Measurements from ENCODE around the gene BNC2.

Gene BNC2

DNA sequence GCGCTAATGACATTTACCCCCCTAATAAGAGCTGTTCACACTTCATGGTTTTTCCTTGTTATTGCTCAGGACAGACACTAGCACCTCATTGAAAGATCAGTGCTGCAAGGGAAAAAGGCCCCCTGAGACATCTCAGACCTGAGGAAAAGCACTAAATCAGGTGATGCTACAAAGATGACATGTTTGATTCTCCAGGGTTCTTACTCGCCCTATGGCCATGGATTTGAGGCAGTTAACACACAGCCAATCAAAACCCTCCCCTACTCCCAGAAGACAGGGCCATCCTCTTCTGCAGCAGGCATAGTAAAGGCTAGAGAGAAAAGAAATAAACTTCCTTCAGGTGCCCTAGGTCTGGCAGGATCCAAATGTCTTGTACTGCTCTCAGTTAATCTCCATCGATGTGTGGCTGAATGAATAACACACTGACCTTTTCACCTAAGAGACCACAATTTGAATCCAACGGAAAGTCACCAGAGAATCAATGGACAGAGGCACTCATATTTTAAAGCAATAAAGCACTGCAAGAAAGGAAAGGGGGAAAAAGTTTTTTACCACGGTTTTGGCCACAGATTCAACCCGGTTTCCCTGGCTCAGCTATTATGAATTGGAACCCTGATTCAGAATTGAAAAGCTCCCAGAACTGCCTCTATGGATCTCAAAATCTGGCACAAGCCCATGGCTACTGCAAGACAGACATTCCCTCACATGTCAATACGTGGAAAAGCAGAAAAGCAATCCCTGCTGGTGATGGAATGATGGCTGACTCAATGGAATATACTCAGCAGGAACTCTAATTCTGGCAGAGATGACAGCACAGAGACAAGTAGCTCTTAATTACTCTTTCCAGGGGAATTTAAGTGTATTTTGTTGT, 329.5 kb downstream of the BNC2 start:
- H3K4me3 ChIP-seq (ENCODE audit: low read depth, low read length), result no peak overlapping the region
- H3K36me3 ChIP-seq (ENCODE audit: control insufficient read depth in 2 of 2, insufficient read depth in 1 of 2, low read length in 2 of 2), result no peaks in the 10 kb centered on the region
- CTCF ChIA-PET, result interaction anchor here (0.6 kb wide), 1 partner anchor 825 kb away, joined by 3 read pairs; no protein-coding TSS in a partner anchor
- H3K27ac ChIP-seq (ENCODE audit: extremely low read depth, low read depth, low read length), result no peak overlapping the region
- no peaks in the 10 kb centered on the region for H3K9me3 ChIP-seq (ENCODE audit: control insufficient read depth, insufficient read depth, low read depth, low read length)
- peaks cover 6% of the 10 kb centered on the region; the same call in 1 of the 2 replicates for H3K4me1 ChIP-seq (ENCODE audit: control insufficient read depth, insufficient read depth, low read length)
- 0 out of 2 replicates have a peak, but pooled peaks have one; percentile 10 for TF ChIP-seq ZIC2 (tag by site-specific recombination; IDR thresholded peaks at IDR 0.05)
- TF ChIP-seq, protein P1, sequence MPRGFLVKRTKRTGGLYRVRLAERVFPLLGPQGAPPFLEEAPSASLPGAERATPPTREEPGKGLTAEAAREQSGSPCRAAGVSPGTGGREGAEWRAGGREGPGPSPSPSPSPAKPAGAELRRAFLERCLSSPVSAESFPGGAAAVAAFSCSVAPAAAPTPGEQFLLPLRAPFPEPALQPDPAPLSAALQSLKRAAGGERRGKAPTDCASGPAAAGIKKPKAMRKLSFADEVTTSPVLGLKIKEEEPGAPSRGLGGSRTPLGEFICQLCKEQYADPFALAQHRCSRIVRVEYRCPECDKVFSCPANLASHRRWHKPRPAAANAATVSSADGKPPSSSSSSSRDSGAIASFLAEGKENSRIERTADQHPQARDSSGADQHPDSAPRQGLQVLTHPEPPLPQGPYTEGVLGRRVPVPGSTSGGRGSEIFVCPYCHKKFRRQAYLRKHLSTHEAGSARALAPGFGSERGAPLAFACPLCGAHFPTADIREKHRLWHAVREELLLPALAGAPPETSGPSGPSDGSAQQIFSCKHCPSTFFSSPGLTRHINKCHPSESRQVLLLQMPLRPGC (tag by site-specific recombination; IDR thresholded peaks at IDR 0.05), result no peak
- TF ChIP-seq, protein P2, sequence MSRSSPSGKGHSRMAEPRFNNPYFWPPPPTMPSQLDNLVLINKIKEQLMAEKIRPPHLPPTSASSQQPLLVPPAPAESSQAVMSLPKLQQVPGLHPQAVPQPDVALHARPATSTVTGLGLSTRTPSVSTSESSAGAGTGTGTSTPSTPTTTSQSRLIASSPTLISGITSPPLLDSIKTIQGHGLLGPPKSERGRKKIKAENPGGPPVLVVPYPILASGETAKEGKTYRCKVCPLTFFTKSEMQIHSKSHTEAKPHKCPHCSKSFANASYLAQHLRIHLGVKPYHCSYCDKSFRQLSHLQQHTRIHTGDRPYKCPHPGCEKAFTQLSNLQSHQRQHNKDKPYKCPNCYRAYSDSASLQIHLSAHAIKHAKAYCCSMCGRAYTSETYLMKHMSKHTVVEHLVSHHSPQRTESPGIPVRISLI (tag by site-specific recombination; IDR thresholded peaks at IDR 0.05), result no peak
- no peak for TF ChIP-seq ZNF529 (tag by site-specific recombination; IDR thresholded peaks at IDR 0.05; ENCODE audit: insufficient replicate concordance)
- TF ChIP-seq ZNF560 (tag by site-specific recombination; IDR thresholded peaks at IDR 0.05; ENCODE audit: borderline replicate concordance), result no peak
- no peak for TF ChIP-seq KLF10 (tag by site-specific recombination; IDR thresholded peaks at IDR 0.05)
- TF ChIP-seq ZNF660 (tag by site-specific recombination; IDR thresholded peaks at IDR 0.05), result no peak
- TF ChIP-seq ZNF114 (tag by site-specific recombination; IDR thresholded peaks at IDR 0.05), result no peak
- no peak for TF ChIP-seq ZNF549 (tag by site-specific recombination; IDR thresholded peaks at IDR 0.05)
- no peak for TF ChIP-seq ZNF596 (tag by site-specific recombination; IDR thresholded peaks at IDR 0.05)
- no peak for TF ChIP-seq ZNF354C (tag by site-specific recombination; IDR thresholded peaks at IDR 0.05; ENCODE audit: borderline replicate concordance, low read depth)
- TF ChIP-seq, protein P3, sequence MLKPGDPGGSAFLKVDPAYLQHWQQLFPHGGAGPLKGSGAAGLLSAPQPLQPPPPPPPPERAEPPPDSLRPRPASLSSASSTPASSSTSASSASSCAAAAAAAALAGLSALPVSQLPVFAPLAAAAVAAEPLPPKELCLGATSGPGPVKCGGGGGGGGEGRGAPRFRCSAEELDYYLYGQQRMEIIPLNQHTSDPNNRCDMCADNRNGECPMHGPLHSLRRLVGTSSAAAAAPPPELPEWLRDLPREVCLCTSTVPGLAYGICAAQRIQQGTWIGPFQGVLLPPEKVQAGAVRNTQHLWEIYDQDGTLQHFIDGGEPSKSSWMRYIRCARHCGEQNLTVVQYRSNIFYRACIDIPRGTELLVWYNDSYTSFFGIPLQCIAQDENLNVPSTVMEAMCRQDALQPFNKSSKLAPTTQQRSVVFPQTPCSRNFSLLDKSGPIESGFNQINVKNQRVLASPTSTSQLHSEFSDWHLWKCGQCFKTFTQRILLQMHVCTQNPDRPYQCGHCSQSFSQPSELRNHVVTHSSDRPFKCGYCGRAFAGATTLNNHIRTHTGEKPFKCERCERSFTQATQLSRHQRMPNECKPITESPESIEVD (tag by site-specific recombination; IDR thresholded peaks at IDR 0.05), result peak; percentile 29; the same call in 1 of the 2 replicates
- TF ChIP-seq ZNF37A (tag by site-specific recombination; IDR thresholded peaks at IDR 0.05), result no peak
- no peak for TF ChIP-seq GLIS2 (tag by site-specific recombination; IDR thresholded peaks at IDR 0.05)
- no peak for TF ChIP-seq ZNF223 (tag by site-specific recombination; IDR thresholded peaks at IDR 0.05)
- TF ChIP-seq, protein P4, sequence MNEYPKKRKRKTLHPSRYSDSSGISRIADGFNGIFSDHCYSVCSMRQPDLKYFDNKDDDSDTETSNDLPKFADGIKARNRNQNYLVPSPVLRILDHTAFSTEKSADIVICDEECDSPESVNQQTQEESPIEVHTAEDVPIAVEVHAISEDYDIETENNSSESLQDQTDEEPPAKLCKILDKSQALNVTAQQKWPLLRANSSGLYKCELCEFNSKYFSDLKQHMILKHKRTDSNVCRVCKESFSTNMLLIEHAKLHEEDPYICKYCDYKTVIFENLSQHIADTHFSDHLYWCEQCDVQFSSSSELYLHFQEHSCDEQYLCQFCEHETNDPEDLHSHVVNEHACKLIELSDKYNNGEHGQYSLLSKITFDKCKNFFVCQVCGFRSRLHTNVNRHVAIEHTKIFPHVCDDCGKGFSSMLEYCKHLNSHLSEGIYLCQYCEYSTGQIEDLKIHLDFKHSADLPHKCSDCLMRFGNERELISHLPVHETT (tag by site-specific recombination; IDR thresholded peaks at IDR 0.05), result no peak
- TF ChIP-seq REPIN1 (tag by site-specific recombination; IDR thresholded peaks at IDR 0.05; ENCODE audit: low read depth), result no peak
- TF ChIP-seq OSR2 (tag by site-specific recombination; IDR thresholded peaks at IDR 0.05), result 0 out of 2 replicates have a peak, but pooled peaks have one; percentile 18
- TF ChIP-seq ZBTB7A (tag by site-specific recombination; IDR thresholded peaks at IDR 0.05; ENCODE audit: low read depth), result no peak
- no peak for TF ChIP-seq KLF1 (tag by site-specific recombination; IDR thresholded peaks at IDR 0.05)
- TF ChIP-seq ZNF23 (tag by site-specific recombination; IDR thresholded peaks at IDR 0.05; ENCODE audit: borderline replicate concordance), result no peak
- POLR2A ChIA-PET, result no interaction called here

Measured in HEK293 (cell line).